GM18520 (cell line): Measurements from ENCODE around the gene MBNL2.

Source experiments
- ATAC-seq: cut with Tn5 transposase; IDR thresholded peaks from one replicate; pipeline ENCODE4 v1.9.1; 2021; ENCODE audit not compliant: unreplicated experiment

Gene MBNL2

GRCh38 chr13:97231829-97232196, 9.7 kb downstream of the MBNL2 start:
- no peak for ATAC-seq

DNA sequence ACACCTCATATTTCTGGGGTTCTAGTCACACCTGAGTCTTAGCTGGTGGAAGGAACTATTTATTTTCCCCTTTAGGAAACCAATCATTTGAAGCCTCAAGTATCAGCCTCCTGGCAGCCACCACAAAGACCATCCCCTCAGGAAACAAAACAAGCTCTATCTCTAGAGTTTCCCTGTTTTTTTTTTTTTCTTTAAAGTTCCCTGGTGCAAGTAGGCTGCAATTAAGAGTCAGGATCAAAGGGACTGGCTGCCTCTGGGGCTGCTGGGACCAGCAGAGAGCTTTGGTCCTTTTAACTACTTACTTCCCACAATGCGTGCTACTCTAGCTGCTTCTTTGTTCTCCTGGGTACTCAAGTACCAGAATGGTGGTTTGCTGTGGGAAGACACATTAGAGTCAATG, 11.4 kb downstream of the MBNL2 start:
- no peak for ATAC-seq

GRCh38 chr13:97234236-97234635, 12.1 kb downstream of the MBNL2 start:
- no peak for ATAC-seq

- ATAC-seq, result no peak
Observed at GRCh38 chr13:97234742-97235141, 12.6 kb downstream of the MBNL2 start.

- no peak for ATAC-seq
Observed at GRCh38 chr13:97235549-97236231, 13.6 kb downstream of the MBNL2 start.

GRCh38 chr13:97237388-97237787, 15.3 kb downstream of the MBNL2 start:
- ATAC-seq, result no peak

- no peak for ATAC-seq
Observed at GRCh38 chr13:97238432-97238831, 16.3 kb downstream of the MBNL2 start.

- no peak for ATAC-seq
Observed at GRCh38 chr13:97238883-97239282, 16.8 kb downstream of the MBNL2 start.

- ATAC-seq, result no peak
Observed at GRCh38 chr13:97239306-97239705, 17.2 kb downstream of the MBNL2 start.

- ATAC-seq, result no peak
Observed at GRCh38 chr13:97239943-97240787, 18.0 kb downstream of the MBNL2 start.

DNA sequence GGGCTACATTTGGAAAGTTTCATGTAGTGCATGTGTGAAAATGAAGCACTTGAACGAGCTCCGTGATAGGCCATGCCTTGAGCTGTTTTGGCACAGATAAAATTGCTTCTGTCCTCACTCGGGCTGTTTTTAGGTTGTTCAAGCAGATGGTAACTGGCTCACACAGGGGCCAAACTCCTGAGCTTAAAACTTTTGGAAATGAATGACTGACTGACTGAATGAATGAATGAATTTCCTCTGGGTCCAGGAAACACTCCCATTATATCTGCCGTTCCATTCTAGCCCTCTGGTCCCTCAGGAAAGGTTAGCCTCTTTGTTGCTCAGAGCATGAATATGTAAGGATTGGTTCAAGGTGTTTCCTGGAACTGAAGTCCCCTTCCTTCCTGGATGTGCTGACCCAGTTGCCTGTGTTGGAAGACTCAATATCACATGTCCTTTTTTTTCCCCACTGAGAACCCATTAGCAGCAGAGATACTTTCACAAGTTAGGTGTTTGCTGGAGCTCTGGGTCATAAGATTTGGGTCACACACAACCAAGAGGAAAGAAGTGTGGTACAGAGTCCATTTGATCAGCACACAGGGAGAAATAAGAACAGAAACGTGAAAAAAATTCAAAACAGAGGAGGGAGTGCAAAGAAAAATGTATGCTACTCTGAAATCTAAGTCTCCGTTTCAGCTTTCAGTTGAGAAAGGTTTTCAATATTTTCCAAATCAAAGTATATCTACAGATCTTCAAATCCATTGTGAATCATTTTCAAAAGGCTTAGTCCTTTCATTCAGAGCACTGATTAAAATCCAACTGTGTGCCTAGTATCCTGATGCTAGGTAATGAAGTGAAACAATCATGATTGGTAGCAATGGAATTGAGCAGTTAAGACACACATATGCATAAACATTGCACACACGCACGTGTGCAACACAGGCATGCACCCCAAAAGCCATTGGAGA, 18.9 kb downstream of the MBNL2 start:
- no peak for ATAC-seq

- ATAC-seq, result no peak
Observed at GRCh38 chr13:97241761-97242160, 19.6 kb downstream of the MBNL2 start.

GRCh38 chr13:97242755-97243497, 20.8 kb downstream of the MBNL2 start:
- ATAC-seq, result no peak

DNA sequence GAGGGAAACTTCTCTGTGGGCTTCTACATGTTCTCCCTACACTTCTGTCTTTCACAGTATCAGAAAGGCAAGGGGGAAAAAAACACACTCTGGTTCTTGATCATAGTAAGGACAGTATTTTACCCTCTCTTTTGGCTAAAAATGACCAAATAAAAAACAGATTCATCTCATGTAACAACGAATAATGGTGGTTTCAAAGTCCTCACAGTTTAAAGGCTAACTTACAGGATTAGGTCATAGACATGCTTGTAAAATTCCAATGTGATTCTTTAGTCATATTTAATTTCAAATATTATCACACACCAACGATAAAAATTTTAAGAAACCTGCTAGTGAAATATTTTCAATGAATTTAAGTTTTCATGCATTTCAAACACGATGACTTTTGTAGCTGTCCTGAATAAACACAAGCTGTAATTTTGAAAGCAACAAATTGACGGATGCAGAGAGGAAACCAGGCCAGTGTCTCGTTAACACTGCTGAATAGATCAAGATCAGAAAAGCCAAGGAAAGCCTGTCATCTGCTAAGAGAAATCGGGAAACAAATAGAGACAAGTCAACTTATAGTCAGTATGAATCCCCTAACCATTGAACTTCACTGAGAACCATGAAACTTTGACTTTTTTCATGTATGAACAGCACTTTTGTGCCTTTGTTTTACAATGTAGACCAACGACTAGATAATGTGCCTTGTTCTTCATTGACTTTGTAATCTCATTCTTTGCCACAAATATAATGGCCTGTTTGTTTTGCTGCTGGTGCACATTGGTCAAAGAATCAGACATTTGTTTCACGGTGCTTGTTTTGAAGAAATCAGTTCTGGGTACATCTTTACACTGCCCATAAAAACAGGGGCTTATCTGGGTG, 22.0 kb downstream of the MBNL2 start:
- no peak for ATAC-seq

- ATAC-seq, result no peak
Observed at GRCh38 chr13:97245011-97245410, 22.9 kb downstream of the MBNL2 start.

DNA sequence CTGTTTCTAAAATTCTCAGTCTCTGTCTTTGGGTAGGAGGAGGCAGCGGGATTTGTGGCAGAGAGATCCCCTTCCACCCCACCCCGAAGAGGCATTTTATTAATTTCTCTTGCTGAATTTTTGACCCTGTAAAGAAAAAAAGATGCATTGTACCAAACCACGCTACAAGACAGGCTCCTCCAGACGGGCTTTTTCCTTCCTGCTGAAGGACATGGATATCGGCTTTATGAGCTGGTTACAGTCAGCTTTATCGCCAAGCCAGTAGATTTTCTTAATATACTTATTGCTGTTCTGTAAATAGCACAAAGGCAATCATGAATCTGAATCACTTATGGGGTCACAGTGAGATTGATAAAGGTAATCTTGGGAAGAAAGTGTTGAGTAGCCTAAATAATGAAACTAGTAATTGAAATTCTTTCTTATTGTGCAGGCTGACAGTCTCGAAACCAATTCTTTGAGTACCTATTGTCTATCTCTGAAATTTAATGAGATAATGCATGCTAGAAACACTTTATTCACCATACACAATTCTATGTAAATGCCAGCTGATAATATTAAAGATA, 24.5 kb downstream of the MBNL2 start:
- no peak for ATAC-seq

DNA sequence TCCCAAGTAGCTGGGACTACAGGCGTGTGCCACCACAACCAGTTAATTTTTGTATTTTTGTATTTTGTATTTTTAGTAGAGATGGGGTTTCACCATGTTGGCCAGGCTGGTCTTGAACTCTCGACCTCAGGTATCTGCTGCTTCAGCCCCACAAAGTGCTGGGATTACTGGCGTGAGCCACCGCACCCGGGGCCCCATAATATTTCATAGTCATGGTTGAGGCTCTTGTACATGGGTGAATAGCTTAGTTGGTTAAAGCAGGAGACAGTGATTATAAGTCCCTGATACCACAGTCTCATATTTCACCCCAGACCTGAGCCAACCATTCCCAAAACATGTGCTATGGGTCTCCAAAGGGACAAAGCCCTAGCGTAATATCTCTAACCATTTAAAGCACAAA, 26.1 kb downstream of the MBNL2 start:
- no peak for ATAC-seq

DNA sequence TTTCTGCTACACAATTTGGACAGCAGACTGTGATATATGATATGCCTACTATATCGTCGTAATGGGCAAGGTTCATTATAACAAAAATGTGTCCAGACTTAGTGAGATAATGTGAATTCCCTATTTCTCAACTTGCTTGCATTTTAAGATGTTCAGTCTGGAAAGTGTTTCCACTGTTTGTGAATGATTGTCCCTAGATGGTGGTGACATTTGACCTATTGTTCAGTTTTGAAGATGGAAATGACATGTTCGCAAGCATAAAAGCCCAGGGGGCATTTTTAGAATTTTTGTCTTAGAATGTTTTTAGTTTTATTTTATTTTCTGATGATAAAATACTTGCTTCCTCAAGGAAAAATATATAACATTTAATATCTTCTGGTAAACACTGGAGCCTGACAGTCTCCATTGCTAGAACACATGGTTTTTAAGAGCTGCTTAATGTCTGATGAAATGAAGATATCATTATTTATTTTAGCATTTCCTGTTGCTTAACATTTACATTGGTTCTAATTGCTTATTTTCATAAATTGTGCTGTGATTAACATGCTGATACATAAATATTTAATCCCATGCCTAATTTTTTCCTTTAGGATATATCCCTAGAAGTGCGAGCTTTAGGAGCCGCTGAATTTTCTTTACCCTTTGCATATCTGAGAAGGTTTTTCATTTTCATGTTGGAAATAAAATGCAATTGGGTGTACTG, 27.1 kb downstream of the MBNL2 start:
- no peak for ATAC-seq
